ENCODE measurements around the gene TRMT112. TPM values are rescaled to one million over a fixed set of nuclear protein-coding genes. Genes with fewer than 3 reads are reported as not detected.

Gene TRMT112
- total RNA-seq, 4 donors from 2014 or later = 202 to 248 (median 211) TPM

DNA sequence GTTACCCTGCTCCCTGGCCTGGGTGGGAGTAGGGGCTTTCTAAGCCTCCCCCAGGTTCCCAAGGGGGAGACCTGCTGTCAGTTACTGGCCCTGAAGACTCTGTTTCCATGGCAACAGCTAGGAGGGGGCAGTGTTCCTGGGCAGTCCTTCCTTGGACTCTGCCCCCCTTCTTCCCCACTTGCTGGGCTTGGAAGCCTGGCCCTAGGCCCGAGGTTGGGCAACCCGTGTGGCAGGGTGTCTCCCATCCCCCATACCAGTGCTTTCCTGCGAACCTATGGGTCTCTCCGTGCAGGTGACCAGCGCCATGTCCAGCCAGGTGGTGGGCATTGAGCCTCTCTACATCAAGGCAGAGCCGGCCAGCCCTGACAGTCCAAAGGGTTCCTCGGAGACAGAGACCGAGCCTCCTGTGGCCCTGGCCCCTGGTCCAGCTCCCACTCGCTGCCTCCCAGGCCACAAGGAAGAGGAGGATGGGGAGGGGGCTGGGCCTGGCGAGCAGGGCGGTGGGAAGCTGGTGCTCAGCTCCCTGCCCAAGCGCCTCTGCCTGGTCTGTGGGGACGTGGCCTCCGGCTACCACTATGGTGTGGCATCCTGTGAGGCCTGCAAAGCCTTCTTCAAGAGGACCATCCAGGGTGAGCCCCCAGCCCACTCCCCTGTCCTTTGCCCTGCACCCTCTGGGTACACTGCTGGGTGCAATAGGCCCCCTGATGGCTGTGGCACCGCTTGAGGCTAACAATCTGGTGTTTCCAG lies 10.3 kb downstream of the TRMT112 start:
- Histone ChIP-seq H3K27ac (peak overlapping the region; percentile 92 to 97 (median 94)), H3K4me1 (peaks cover 30 to 66% (median 32%) of the 10 kb centered on the region in 3 donors), H3K9me3 (no peaks in the 10 kb centered on the region), H3K36me3 (peaks cover 0 to 24% (median 0%) of the 10 kb centered on the region in 3 donors), H3K4me3 (peak overlapping the region; percentile 71 to 86 (median 74)), H3K27me3 (peaks cover 0 to 10% (median 0%) of the 10 kb centered on the region in 4 donors)
- TF ChIP-seq POLR2A (IDR thresholded peaks at IDR 0.05) = no peak
- TF ChIP-seq, protein P1, sequence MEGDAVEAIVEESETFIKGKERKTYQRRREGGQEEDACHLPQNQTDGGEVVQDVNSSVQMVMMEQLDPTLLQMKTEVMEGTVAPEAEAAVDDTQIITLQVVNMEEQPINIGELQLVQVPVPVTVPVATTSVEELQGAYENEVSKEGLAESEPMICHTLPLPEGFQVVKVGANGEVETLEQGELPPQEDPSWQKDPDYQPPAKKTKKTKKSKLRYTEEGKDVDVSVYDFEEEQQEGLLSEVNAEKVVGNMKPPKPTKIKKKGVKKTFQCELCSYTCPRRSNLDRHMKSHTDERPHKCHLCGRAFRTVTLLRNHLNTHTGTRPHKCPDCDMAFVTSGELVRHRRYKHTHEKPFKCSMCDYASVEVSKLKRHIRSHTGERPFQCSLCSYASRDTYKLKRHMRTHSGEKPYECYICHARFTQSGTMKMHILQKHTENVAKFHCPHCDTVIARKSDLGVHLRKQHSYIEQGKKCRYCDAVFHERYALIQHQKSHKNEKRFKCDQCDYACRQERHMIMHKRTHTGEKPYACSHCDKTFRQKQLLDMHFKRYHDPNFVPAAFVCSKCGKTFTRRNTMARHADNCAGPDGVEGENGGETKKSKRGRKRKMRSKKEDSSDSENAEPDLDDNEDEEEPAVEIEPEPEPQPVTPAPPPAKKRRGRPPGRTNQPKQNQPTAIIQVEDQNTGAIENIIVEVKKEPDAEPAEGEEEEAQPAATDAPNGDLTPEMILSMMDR (IDR thresholded peaks at IDR 0.05) = no peak
- no peak for DNase-seq
- intact Hi-C loops (cut with DNase I) = no loop called here
- 52 to 83% methylated on average over 1 to 7 of the region's 15 CpGs for WGBS, 2 donors

DNA sequence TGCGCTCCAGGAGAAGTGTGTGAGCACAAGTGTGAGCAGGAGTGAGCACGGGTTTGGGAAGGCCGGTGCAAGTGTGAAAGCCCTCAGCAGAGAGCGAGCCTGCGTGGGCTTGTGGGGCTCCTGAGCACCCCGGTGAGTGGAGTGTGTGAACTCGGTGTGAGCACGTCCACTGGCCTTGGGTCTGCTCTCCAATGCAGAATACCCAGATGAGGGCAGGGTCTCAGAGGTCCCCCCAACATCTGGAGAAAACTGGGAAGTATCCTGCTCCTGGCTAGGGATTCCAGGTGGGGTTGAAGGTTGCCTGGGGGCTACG lies 10.8 kb downstream of the TRMT112 start:
- H3K27me3 ChIP-seq = peaks cover 0 to 15% (median 0%) of the 10 kb centered on the region in 4 donors
- no peak for TF ChIP-seq POLR2A (IDR thresholded peaks at IDR 0.05)
- TF ChIP-seq, protein P1 (IDR thresholded peaks at IDR 0.05) = no peak
- H3K36me3 ChIP-seq = peaks cover 0 to 24% (median 0%) of the 10 kb centered on the region in 3 donors
- H3K9me3 ChIP-seq = no peaks in the 10 kb centered on the region
- intact Hi-C loops (cut with DNase I) = no loop called here
- H3K4me1 ChIP-seq = peaks cover 30 to 64% (median 30%) of the 10 kb centered on the region in 3 donors
- WGBS, 2 donors = 10 to 14% methylated on average over 7 to 8 of the region's 9 CpGs
- no peak for DNase-seq
- peak overlapping the region; percentile 71 to 86 (median 74) for H3K4me3 ChIP-seq
- H3K27ac ChIP-seq = peak overlapping the region; percentile 92 to 97 (median 94)

DNA sequence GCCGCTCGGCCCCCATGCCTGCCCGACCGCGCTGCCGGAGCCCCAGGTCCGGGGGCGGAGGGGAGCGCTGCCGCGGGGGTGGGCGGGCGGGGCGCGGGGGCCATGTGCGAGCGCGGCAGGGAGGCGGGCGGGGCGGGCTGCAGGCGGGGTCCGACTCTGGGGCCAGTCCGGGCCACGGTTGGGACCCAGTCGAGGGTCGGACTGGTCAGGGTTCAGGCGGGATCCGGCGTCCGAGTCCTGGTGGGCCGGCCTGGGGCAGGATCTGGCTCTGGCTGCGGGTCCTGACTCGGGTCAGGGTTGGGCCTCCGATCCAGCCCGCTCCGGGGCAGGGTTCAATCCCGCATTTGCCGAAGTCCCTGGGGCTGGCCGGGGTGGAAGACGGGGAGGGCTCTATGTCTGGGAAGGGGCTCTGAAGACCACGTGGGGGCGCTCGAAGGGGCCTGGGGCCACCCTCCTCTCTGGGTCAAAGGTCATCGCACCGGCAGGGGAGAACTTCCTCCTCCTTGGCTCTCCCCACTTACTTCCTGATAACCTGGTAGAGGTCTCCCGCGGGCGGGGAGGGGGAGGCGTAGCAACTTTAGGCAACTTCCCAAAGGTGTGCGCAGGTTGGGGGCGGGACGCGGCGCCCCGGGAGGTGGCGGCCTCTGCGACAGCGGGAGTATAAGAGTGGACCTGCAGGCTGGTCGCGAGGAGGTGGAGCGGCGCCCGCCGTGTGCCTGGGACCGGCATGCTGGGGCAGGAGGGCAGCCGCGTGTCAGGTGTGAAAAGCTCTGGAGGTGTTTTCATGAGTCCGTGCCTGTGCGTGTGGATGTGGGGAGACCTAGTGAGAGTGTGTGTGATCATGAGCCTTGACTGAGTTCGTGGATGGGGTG lies 11.4 kb downstream of the TRMT112 start:
- TF ChIP-seq, protein P1 (IDR thresholded peaks at IDR 0.05) = peak in 1 of 6 experiments; percentile 18
- peak in 1 of 4 donors; percentile 49 for TF ChIP-seq POLR2A (IDR thresholded peaks at IDR 0.05)
- Histone ChIP-seq H3K27me3 (peaks cover 0 to 21% (median 0%) of the 10 kb centered on the region in 4 donors), H3K9me3 (no peaks in the 10 kb centered on the region), H3K4me1 (peaks cover 25 to 64% (median 28%) of the 10 kb centered on the region in 3 donors), H3K4me3 (peak overlapping the region; percentile 71 to 86 (median 74)), H3K36me3 (peaks cover 0 to 24% (median 0%) of the 10 kb centered on the region in 3 donors), H3K27ac (peak overlapping the region; percentile 92 to 97 (median 94))
- intact Hi-C loops (cut with DNase I) = no loop called here
- DNase-seq = peak; percentile 52
- whole genome bisulfite sequencing, 2 donors = 0 to 7% methylated on average over 6 to 16 of the region's 71 CpGs

DNA sequence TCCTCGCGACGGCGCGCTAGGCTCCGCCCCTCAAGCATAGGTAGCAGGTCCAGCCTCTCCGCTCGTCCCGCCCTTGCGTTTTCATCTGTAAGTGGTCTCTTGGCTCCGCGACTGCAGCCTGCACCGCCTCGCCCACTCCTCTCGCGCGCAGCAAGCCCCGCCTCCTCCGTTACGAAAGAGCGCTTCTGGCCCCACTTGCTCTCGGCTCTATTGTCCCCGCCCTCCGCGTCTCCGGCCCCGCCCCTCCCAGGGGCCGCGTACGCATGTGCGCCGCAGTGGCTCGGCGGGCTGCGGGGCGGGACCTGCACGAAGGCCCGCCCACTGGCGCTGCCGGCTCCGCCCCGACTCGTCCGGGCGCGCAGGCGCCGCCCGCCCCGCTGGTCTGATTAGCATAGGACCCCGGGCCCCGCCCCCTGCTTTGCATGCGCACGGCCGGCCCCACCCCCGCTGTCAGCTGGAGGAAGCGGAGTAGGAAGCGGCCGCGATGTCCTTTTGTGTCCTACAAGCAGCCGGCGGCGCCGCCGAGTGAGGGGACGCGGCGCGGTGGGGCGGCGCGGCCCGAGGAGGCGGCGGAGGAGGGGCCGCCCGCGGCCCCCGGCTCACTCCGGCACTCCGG lies 12.2 kb downstream of the TRMT112 start, which contains the start of gene ESRRA:
TSS of gene ESRRA (plus strand) at position 450 of the 616 bp plus-strand sequence. CDS start 1,656 bp downstream, outside the sequence.
- intact Hi-C loops (cut with DNase I) = no loop called here
- H3K9me3 ChIP-seq = no peaks in the 10 kb centered on the region
- 0% methylated on average over 6 to 8 of the region's 81 CpGs for WGBS, 2 donors
- peak within 1 kb of the TSS; percentile 92 to 97 (median 94) for H3K27ac ChIP-seq
- peaks cover 0 to 28% (median under 1%) of the 10 kb centered on the region in 4 donors for H3K27me3 ChIP-seq
- H3K36me3 ChIP-seq = peaks cover 0 to 24% (median 0%) of the 10 kb centered on the region in 3 donors
- H3K4me3 ChIP-seq = peak within 1 kb of the TSS; percentile 71 to 86 (median 74)
- peaks cover 26 to 64% (median 30%) of the 10 kb centered on the region in 3 donors for H3K4me1 ChIP-seq
- peak in 3 of 4 donors; percentile 31 to 75 (median 70) for TF ChIP-seq POLR2A (IDR thresholded peaks at IDR 0.05)
- TF ChIP-seq, protein P1 (IDR thresholded peaks at IDR 0.05) = peak in 1 of 6 experiments; percentile 18
- DNase-seq = peak; percentile 98
